GM23338 (cell line): Measurements from ENCODE around the gene AGPS.

Experiments
- CTCF ChIP-seq, 2 experiments: fragments of 200-600 bp in 1 of 2; sonication (generic) in 1 of 2; conservative IDR thresholded peaks; 2 replicates each; pipeline versions ENCODE4 v1.5.1 to v1.6.1; 2016 to 2017; ENCODE audit warnings: antibody characterized with exemption in 2 of 2, low read depth in 2 of 2, mild to moderate bottlenecking in 2 of 2, moderate library complexity in 1 of 2
- EZH2 ChIP-seq: fragments of 200-600 bp; sonication (generic); IDR thresholded peaks from one replicate; pipeline ENCODE4 v1.8.0; 2017; ENCODE audit warnings: antibody characterized with exemption, mild to moderate bottlenecking, low read depth; ENCODE audit not compliant: unreplicated experiment
- REST ChIP-seq: IDR thresholded peaks from one replicate; pipeline ENCODE4 v1.6.1; 2018; ENCODE audit warnings: antibody characterized with exemption; ENCODE audit not compliant: unreplicated experiment

GRCh38 chr2:177400337-177400923 is 7.9 kb downstream of the AGPS start:
- TF ChIP-seq CTCF (conservative IDR thresholded peaks at IDR 0.05; ENCODE audit: low read depth in 2 of 2) (no peak), REST (no peak), EZH2 (no peak)
